Sigmoid colon (tissue), 4 donors: Measurements from ENCODE around the gene SAMD4A.

ENCODE experiments used
- EP300 ChIP-seq, 4 donors: sonication (generic); formaldehyde crosslinking; IDR thresholded peaks; one replicate each; pipeline ENCODE4 v1.6.1; 2017; ENCODE audit warnings: antibody characterized with exemption in 4 of 4
- POLR2A ChIP-seq, 2 donors: fragments of 450-650 bp; IDR thresholded peaks; one replicate each; pipeline ENCODE4 v1.6.1; 2016; ENCODE audit warnings: antibody characterized with exemption in 2 of 2, mild to moderate bottlenecking in 2 of 2, moderate library complexity in 2 of 2
- POLR2AphosphoS5 ChIP-seq, 4 donors: sonication (generic); formaldehyde crosslinking; IDR thresholded peaks; one replicate each; pipeline ENCODE4 v1.6.1; 2017; ENCODE audit warnings: antibody characterized with exemption in 4 of 4
- TF ChIP-seq, protein P1 (sequence below), 4 experiments: fragments of 450-650 bp in 3 of 4; fragments of 200-600 bp in 1 of 4; IDR thresholded peaks; one replicate each; pipeline ENCODE4 v1.5.1; 2016 to 2019; ENCODE audit warnings: antibody characterized with exemption in 4 of 4, mild to moderate bottlenecking in 3 of 4, moderate library complexity in 2 of 4

DNA sequence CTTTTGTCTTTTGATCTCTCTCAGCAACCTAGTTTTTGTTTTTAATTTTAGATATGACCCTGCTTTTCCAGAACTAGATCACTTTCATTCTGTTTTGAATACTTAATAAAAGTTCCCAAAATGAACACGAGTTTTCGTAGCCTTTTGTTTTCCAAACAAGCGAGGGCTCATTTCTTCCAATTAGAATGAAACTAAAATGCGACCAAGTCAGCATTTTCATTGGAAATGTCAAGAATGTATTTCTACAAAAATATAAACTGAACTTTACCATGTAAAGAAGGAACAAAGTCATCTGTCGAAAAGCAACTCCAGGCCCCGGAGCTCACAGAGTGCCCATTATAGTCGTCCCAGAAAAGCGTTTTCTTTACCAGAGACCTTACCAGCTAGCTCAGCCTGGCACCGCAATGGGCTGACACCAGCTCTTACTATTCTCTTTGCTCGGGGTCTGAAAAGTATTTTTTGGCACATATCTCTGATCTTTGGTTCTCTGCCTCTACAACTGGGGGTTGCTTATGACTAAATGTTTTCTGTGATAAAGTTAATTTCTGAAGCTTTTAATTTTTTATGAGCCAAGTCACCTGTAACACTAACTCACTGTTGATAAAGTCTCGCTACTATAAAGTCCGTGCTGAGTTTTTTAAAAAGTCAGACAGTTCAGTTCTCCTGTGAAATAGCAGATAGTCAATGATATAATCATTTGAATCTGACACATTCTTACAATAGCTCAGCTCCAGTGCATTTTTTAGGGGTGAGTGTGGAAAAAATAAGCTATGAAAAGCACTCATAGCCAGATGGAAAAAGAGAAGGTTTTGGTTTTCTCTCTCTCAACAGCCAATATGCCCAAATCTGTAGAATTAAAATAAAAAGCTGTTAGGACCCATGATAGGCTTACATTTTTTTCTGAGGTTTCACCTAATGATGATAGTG lies 43.4 kb downstream of the SAMD4A start:
- TF ChIP-seq, protein P1, sequence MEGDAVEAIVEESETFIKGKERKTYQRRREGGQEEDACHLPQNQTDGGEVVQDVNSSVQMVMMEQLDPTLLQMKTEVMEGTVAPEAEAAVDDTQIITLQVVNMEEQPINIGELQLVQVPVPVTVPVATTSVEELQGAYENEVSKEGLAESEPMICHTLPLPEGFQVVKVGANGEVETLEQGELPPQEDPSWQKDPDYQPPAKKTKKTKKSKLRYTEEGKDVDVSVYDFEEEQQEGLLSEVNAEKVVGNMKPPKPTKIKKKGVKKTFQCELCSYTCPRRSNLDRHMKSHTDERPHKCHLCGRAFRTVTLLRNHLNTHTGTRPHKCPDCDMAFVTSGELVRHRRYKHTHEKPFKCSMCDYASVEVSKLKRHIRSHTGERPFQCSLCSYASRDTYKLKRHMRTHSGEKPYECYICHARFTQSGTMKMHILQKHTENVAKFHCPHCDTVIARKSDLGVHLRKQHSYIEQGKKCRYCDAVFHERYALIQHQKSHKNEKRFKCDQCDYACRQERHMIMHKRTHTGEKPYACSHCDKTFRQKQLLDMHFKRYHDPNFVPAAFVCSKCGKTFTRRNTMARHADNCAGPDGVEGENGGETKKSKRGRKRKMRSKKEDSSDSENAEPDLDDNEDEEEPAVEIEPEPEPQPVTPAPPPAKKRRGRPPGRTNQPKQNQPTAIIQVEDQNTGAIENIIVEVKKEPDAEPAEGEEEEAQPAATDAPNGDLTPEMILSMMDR (IDR thresholded peaks at IDR 0.05): no peak
- TF ChIP-seq POLR2A (IDR thresholded peaks at IDR 0.05): no peak
- no peak for TF ChIP-seq EP300 (IDR thresholded peaks at IDR 0.05)
- no peak for TF ChIP-seq POLR2AphosphoS5 (IDR thresholded peaks at IDR 0.05)
